MM.1S (cell line): ENCODE data around the gene RPS19BP1.

Experiments used
- CTCF ChIP-seq: fragments of 300-600 bp; sonication (generic); IDR thresholded peaks from 2 replicates; pipeline ENCODE4 v1.5.1; 2016; ENCODE audit warnings: antibody characterized with exemption, low read length, mixed read lengths
- EZH2 ChIP-seq: fragments of 300-600 bp; sonication (generic); optimal IDR thresholded peaks from 2 replicates; pipeline ENCODE3; 2017; ENCODE audit warnings: low read depth, mild to moderate bottlenecking, antibody characterized with exemption, low read length, mixed read lengths
- EZH2phosphoT487 ChIP-seq: fragments of 300-600 bp; sonication (generic); IDR thresholded peaks from 2 replicates; pipeline ENCODE4 v1.6.1; 2018; ENCODE audit warnings: antibody characterized with exemption, low read length

- no peak for TF ChIP-seq CTCF
- no peak for TF ChIP-seq EZH2
- no peak for TF ChIP-seq EZH2phosphoT487
Observed at GRCh38 chr22:39508393-39508792, 24.2 kb downstream of the RPS19BP1 start.
